OCI-LY7 (cell line): ENCODE results near the gene RIOK1.

ENCODE experiments used
- CTCF ChIP-seq: fragments of 200-600 bp; sonication (generic); conservative IDR thresholded peaks from 2 replicates; pipeline ENCODE4 v1.5.1; 2014; ENCODE audit warnings: mild to moderate bottlenecking, antibody characterized with exemption, low read length, moderate library complexity, mixed read lengths
- EZH2phosphoT487 ChIP-seq: fragments of 200-600 bp; sonication (generic); IDR thresholded peaks from 2 replicates; pipeline ENCODE4 v1.6.1; 2018; ENCODE audit warnings: low read depth, borderline replicate concordance, mild to moderate bottlenecking, mixed run types, antibody characterized with exemption, low read length, moderate library complexity, mixed read lengths

- TF ChIP-seq CTCF: no peak
- TF ChIP-seq EZH2phosphoT487: no peak
Measured at GRCh38 chr6:7392402-7392801, 2.8 kb downstream of the RIOK1 start.
